ENCODE data around the gene H1-8. TPM values are rescaled to one million over a fixed set of nuclear protein-coding genes. Genes with fewer than 3 reads are reported as not detected.

Gene H1-8
- polyA plus RNA-seq, 1 experiment, result not detected

- ChIA-PET CTCF (interaction anchor here (0.6 to 2.7 kb wide), 6 partner anchors 25 to 71 kb away, joined by 3 to 12 read pairs (median 4); no protein-coding TSS in a partner anchor), POLR2A (interaction anchor here (0.7 kb wide), 1 partner anchor 15 kb away, joined by 3 read pairs; no protein-coding TSS in a partner anchor)
- DNase-seq (ENCODE audit: low read depth), result no peak
- TF ChIP-seq CTCF (IDR thresholded peaks at IDR 0.05; ENCODE audit: insufficient read depth, low read depth, low read length), result no peak
- Histone ChIP-seq H3K27me3 (ENCODE audit: control insufficient read depth, insufficient read depth, low read length) (no peaks in the 10 kb centered on the region), H3K36me3 (ENCODE audit: control insufficient read depth, insufficient read depth, low read length) (peaks cover 28% of the 10 kb centered on the region), H3K4me3 (ENCODE audit: low read depth, low read length) (no peak overlapping the region)
Measured at GRCh38 chr3:129561619-129562248, 18.8 kb downstream of the H1-8 start.

- no peak for TF ChIP-seq CTCF (IDR thresholded peaks at IDR 0.05; ENCODE audit: insufficient read depth, low read depth, low read length)
- DNase-seq (ENCODE audit: low read depth), result no peak
- no peak overlapping the region for H3K4me3 ChIP-seq (ENCODE audit: low read depth, low read length)
- ChIA-PET POLR2A (no interaction called here), CTCF (interaction anchor here (1.6 kb wide), 1 partner anchor 70 kb away, joined by 4 read pairs; no protein-coding TSS in a partner anchor)
- H3K27me3 ChIP-seq (ENCODE audit: control insufficient read depth, insufficient read depth, low read length), result no peaks in the 10 kb centered on the region
- H3K36me3 ChIP-seq (ENCODE audit: control insufficient read depth, insufficient read depth, low read length), result peaks cover 28% of the 10 kb centered on the region
Measured at GRCh38 chr3:129562803-129563202, 19.8 kb downstream of the H1-8 start.

- ChIA-PET POLR2A (no interaction called here), CTCF (no interaction called here)
- H3K27me3 ChIP-seq (ENCODE audit: control insufficient read depth, insufficient read depth, low read length), result no peaks in the 10 kb centered on the region
- no peak for TF ChIP-seq CTCF (IDR thresholded peaks at IDR 0.05; ENCODE audit: insufficient read depth, low read depth, low read length)
- no peak overlapping the region for H3K4me3 ChIP-seq (ENCODE audit: low read depth, low read length)
- DNase-seq (ENCODE audit: low read depth), result no peak
- H3K36me3 ChIP-seq (ENCODE audit: control insufficient read depth, insufficient read depth, low read length), result peaks cover 25% of the 10 kb centered on the region
Measured at GRCh38 chr3:129563332-129563731, 20.4 kb downstream of the H1-8 start.

- DNase-seq (ENCODE audit: low read depth), result no peak
- CTCF ChIA-PET, result interaction anchor here (1.8 kb wide), 1 partner anchor 13 kb away, joined by 5 read pairs; no protein-coding TSS in a partner anchor
Measured at GRCh38 chr3:129563850-129564535, 21.0 kb downstream of the H1-8 start.

More at GRCh38 chr3:129563850-129564535, 21.0 kb downstream of the H1-8 start:
- peaks cover 23% of the 10 kb centered on the region for H3K36me3 ChIP-seq (ENCODE audit: control insufficient read depth, insufficient read depth, low read length)
- no peak for TF ChIP-seq CTCF (IDR thresholded peaks at IDR 0.05; ENCODE audit: insufficient read depth, low read depth, low read length)
- no peaks in the 10 kb centered on the region for H3K27me3 ChIP-seq (ENCODE audit: control insufficient read depth, insufficient read depth, low read length)
- no peak overlapping the region for H3K4me3 ChIP-seq (ENCODE audit: low read depth, low read length)
- POLR2A ChIA-PET, result no interaction called here
